DND-41 (cell line): ENCODE measurements around the gene MAP1LC3C.

ENCODE experiments used
- ATAC-seq: fragments of 200-7000 bp; cut with Tn5 transposase; 3 replicates; pipeline ENCODE4 v1.9.1; 2021; ENCODE audit warnings: low read depth; ENCODE audit not compliant: insufficient read depth
- DNase-seq: peaks from one replicate; pipeline ENCODE4 v3.0.0-alpha.2; 2020
- H2AFZ ChIP-seq: 2 replicates; pipeline ENCODE4 v1.6.0; 2012; ENCODE audit warnings: low read depth, low read length
- H3K27ac ChIP-seq: 2 replicates; pipeline ENCODE4 v1.5.1; 2012; ENCODE audit warnings: low read length, inconsistent platforms
- H3K27me3 ChIP-seq: fragments of 200-600 bp; sonication (generic); 2 replicates; pipeline ENCODE4 v1.6.0; 2012; ENCODE audit warnings: low read length, mild to moderate bottlenecking, inconsistent platforms; ENCODE audit not compliant: insufficient read depth, poor library complexity
- H3K36me3 ChIP-seq: 2 replicates; pipeline ENCODE4 v1.5.1; 2012; ENCODE audit warnings: low read length, inconsistent platforms; ENCODE audit not compliant: insufficient read depth
- H3K4me1 ChIP-seq: 2 replicates; pipeline ENCODE4 v1.5.1; 2012; ENCODE audit warnings: mild to moderate bottlenecking, low read length; ENCODE audit not compliant: insufficient read depth
- H3K4me2 ChIP-seq: 2 replicates; pipeline ENCODE4 v1.6.0; 2012; ENCODE audit warnings: mild to moderate bottlenecking, moderate library complexity, low read length, inconsistent platforms; ENCODE audit not compliant: insufficient read depth
- H3K4me3 ChIP-seq, 2 experiments: fragments of 200-600 bp in 1 of 2; shearing (Covaris generic) in 1 of 2; 2 replicates each; pipeline ENCODE4 v1.5.1; 2012 to 2016; ENCODE audit warnings: inconsistent platforms in 2 of 2, low read length in 2 of 2, mild to moderate bottlenecking in 2 of 2, low read depth in 1 of 2, moderate library complexity in 1 of 2
- H3K79me2 ChIP-seq: 2 replicates; pipeline ENCODE4 v1.6.0; 2012; ENCODE audit warnings: low read length, inconsistent platforms; ENCODE audit not compliant: insufficient read depth
- H3K9ac ChIP-seq: 2 replicates; pipeline ENCODE4 v1.6.0; 2012; ENCODE audit warnings: low read depth, mild to moderate bottlenecking, inconsistent platforms, low read length, moderate library complexity
- H3K9me3 ChIP-seq: 2 replicates; pipeline ENCODE4 v1.5.1; 2012; ENCODE audit warnings: low read length, moderate library complexity, mild to moderate bottlenecking, inconsistent platforms; ENCODE audit not compliant: insufficient read depth, severe bottlenecking
- H4K20me1 ChIP-seq: 2 replicates; pipeline ENCODE4 v1.6.0; 2012; ENCODE audit warnings: low read length; ENCODE audit not compliant: insufficient read depth
- CTCF ChIP-seq: IDR thresholded peaks from 2 replicates; pipeline ENCODE4 v1.5.1; 2012; ENCODE audit warnings: borderline replicate concordance, low read length, moderate library complexity, mild to moderate bottlenecking; ENCODE audit not compliant: poor library complexity, severe bottlenecking; ENCODE audit errors: extremely low read depth
- EZH2 ChIP-seq: IDR thresholded peaks from 3 replicates; pipeline ENCODE4 v1.6.1; 2012; ENCODE audit warnings: borderline replicate concordance, low read depth, mild to moderate bottlenecking, moderate library complexity, low read length, inconsistent platforms; ENCODE audit not compliant: severe bottlenecking

Gene MAP1LC3C

GRCh38 chr1:241999026-241999425 lies at the start of gene MAP1LC3C:
MAP1LC3C (minus strand) TSS chr1:241999098; CDS start chr1:241999008, 90 bp downstream.
- DNase-seq (no peak), ATAC-seq (no peak)

GRCh38 chr1:242043165-242043564 lies 44.3 kb upstream of the MAP1LC3C start:
- no peaks in the 10 kb centered on the region for H3K9me3 ChIP-seq
- H3K4me3 ChIP-seq: no peak overlapping the region
- no peaks in the 10 kb centered on the region for H3K79me2 ChIP-seq
- no peak overlapping the region for H3K9ac ChIP-seq
- DNase-seq (no peak), ATAC-seq (no peak)
- no peaks in the 10 kb centered on the region for H3K4me1 ChIP-seq
- H3K4me2 ChIP-seq: no peak overlapping the region
- H3K36me3 ChIP-seq: no peaks in the 10 kb centered on the region
- H4K20me1 ChIP-seq: no peaks in the 10 kb centered on the region
- no peak overlapping the region for H3K27ac ChIP-seq
- no peak overlapping the region for H2AFZ ChIP-seq
- H3K27me3 ChIP-seq: no peaks in the 10 kb centered on the region
- TF ChIP-seq EZH2 (no peak), CTCF (no peak)

More at GRCh38 chr1:241999026-241999425, at the start of gene MAP1LC3C:
- H3K79me2 ChIP-seq: no peaks in the 10 kb centered on the region
- H3K9ac ChIP-seq: no peak within 1 kb of the TSS
- H3K27me3 ChIP-seq: no peaks in the 10 kb centered on the region
- no peak within 1 kb of the TSS for H3K27ac ChIP-seq
- H3K4me1 ChIP-seq: no peaks in the 10 kb centered on the region
- no peaks in the 10 kb centered on the region for H4K20me1 ChIP-seq
- H3K36me3 ChIP-seq: no peaks in the 10 kb centered on the region
- no peak within 1 kb of the TSS for H3K4me2 ChIP-seq
- no peak within 1 kb of the TSS for H2AFZ ChIP-seq
- no peaks in the 10 kb centered on the region for H3K9me3 ChIP-seq
- no peak within 1 kb of the TSS for H3K4me3 ChIP-seq
- TF ChIP-seq EZH2: no peak
- no peak for TF ChIP-seq CTCF

- Histone ChIP-seq H3K36me3 (no peaks in the 10 kb centered on the region), H4K20me1 (no peaks in the 10 kb centered on the region), H3K4me1 (no peaks in the 10 kb centered on the region), H3K9me3 (no peaks in the 10 kb centered on the region), H3K4me2 (no peak overlapping the region), H3K27me3 (no peaks in the 10 kb centered on the region), H2AFZ (no peak overlapping the region), H3K27ac (no peak overlapping the region), H3K4me3 (no peak overlapping the region), H3K79me2 (no peaks in the 10 kb centered on the region), H3K9ac (no peak overlapping the region)
- no peak for TF ChIP-seq CTCF
- no peak for TF ChIP-seq EZH2
- no peak for ATAC-seq
- DNase-seq: no peak
Measured at GRCh38 chr1:242034392-242034791, 35.5 kb upstream of the MAP1LC3C start.

GRCh38 chr1:242033447-242033846 lies 34.5 kb upstream of the MAP1LC3C start:
- ATAC-seq (no peak), DNase-seq (no peak)
- no peak overlapping the region for H3K27ac ChIP-seq
- H3K4me3 ChIP-seq: no peak overlapping the region
- H2AFZ ChIP-seq: no peak overlapping the region
- no peaks in the 10 kb centered on the region for H3K79me2 ChIP-seq
- no peak overlapping the region for H3K9ac ChIP-seq
- no peaks in the 10 kb centered on the region for H3K36me3 ChIP-seq
- no peaks in the 10 kb centered on the region for H3K9me3 ChIP-seq
- no peaks in the 10 kb centered on the region for H3K27me3 ChIP-seq
- H3K4me2 ChIP-seq: no peak overlapping the region
- no peaks in the 10 kb centered on the region for H4K20me1 ChIP-seq
- no peaks in the 10 kb centered on the region for H3K4me1 ChIP-seq
- TF ChIP-seq CTCF (no peak), EZH2 (no peak)
